HEK293 (cell line): ENCODE results near the gene CCDC78.

Experiments used
- CTCF ChIP-seq: fragments of 450-650 bp; formaldehyde crosslinking; IDR thresholded peaks from 2 replicates; pipeline ENCODE4 v1.5.1; 2016; ENCODE audit warnings: missing biosample characterization, missing genetic modification characterization
- GLIS2 ChIP-seq: fragments of 450-650 bp; formaldehyde crosslinking; IDR thresholded peaks from 2 replicates; pipeline ENCODE4 v1.5.1; 2016; ENCODE audit warnings: missing biosample characterization, missing genetic modification characterization
- IKZF3 ChIP-seq: fragments of 450-650 bp; IDR thresholded peaks from 2 replicates; pipeline ENCODE4 v1.5.0; 2018; ENCODE audit warnings: missing biosample characterization, mild to moderate bottlenecking, missing genetic modification characterization, moderate library complexity
- INSM2 ChIP-seq: fragments of 450-650 bp; formaldehyde crosslinking; IDR thresholded peaks from 2 replicates; pipeline ENCODE4 v1.5.1; 2016; ENCODE audit warnings: missing biosample characterization, missing genetic modification characterization
- PBX3 ChIP-seq: sonication (generic); formaldehyde crosslinking; IDR thresholded peaks from 2 replicates; pipeline ENCODE4 v1.8.1; 2022; ENCODE audit warnings: mild to moderate bottlenecking, moderate library complexity, missing genetic modification reagents
- PRDM10 ChIP-seq: fragments of 450-650 bp; formaldehyde crosslinking; IDR thresholded peaks from 2 replicates; pipeline ENCODE4 v1.5.1; 2016; ENCODE audit warnings: missing biosample characterization, missing genetic modification characterization
- PRDM2 ChIP-seq: fragments of 450-650 bp; formaldehyde crosslinking; IDR thresholded peaks from 2 replicates; pipeline ENCODE4 v1.5.1; 2016; ENCODE audit warnings: missing biosample characterization, missing genetic modification characterization, borderline replicate concordance
- SCRT1 ChIP-seq: fragments of 450-650 bp; formaldehyde crosslinking; IDR thresholded peaks from 2 replicates; pipeline ENCODE4 v1.5.1; 2016; ENCODE audit warnings: missing biosample characterization, missing genetic modification characterization, borderline replicate concordance
- SP7 ChIP-seq: fragments of 450-650 bp; formaldehyde crosslinking; IDR thresholded peaks from 2 replicates; pipeline ENCODE4 v1.5.1; 2016; ENCODE audit warnings: missing biosample characterization, missing genetic modification characterization
- TCF7L2 ChIP-seq: IDR thresholded peaks from 2 replicates; pipeline ENCODE4 v1.6.1; 2011; ENCODE audit warnings: low read depth, mild to moderate bottlenecking, inconsistent platforms, low read length, moderate library complexity, borderline replicate concordance
- YY1 ChIP-seq: fragments of 450-650 bp; formaldehyde crosslinking; IDR thresholded peaks from 2 replicates; pipeline ENCODE4 v1.5.1; 2018; ENCODE audit warnings: missing biosample characterization, missing genetic modification characterization
- ZBTB1 ChIP-seq: fragments of 450-650 bp; formaldehyde crosslinking; IDR thresholded peaks from 2 replicates; pipeline ENCODE4 v1.5.1; 2016; ENCODE audit warnings: missing biosample characterization, missing genetic modification characterization
- ZNF112 ChIP-seq: fragments of 450-650 bp; formaldehyde crosslinking; IDR thresholded peaks from 2 replicates; pipeline ENCODE4 v1.5.0; 2017; ENCODE audit warnings: missing biosample characterization, missing genetic modification characterization
- ZNF223 ChIP-seq: fragments of 450-650 bp; formaldehyde crosslinking; IDR thresholded peaks from 2 replicates; pipeline ENCODE4 v1.5.1; 2016; ENCODE audit warnings: missing biosample characterization, missing genetic modification characterization
- ZNF239 ChIP-seq: fragments of 450-650 bp; formaldehyde crosslinking; IDR thresholded peaks from 2 replicates; pipeline ENCODE4 v1.5.1; 2016; ENCODE audit warnings: missing biosample characterization, missing genetic modification characterization
- ZNF350 ChIP-seq: fragments of 450-650 bp; formaldehyde crosslinking; IDR thresholded peaks from 2 replicates; pipeline ENCODE4 v1.5.0; 2017; ENCODE audit warnings: missing biosample characterization, mild to moderate bottlenecking, missing genetic modification characterization
- ZNF398 ChIP-seq: fragments of 450-650 bp; formaldehyde crosslinking; IDR thresholded peaks from 2 replicates; pipeline ENCODE4 v1.5.1; 2017; ENCODE audit warnings: missing biosample characterization, missing genetic modification characterization
- ZNF423 ChIP-seq: fragments of 450-650 bp; formaldehyde crosslinking; IDR thresholded peaks from 2 replicates; pipeline ENCODE4 v1.5.1; 2016; ENCODE audit warnings: missing biosample characterization, missing genetic modification characterization
- ZNF560 ChIP-seq: fragments of 450-650 bp; formaldehyde crosslinking; IDR thresholded peaks from 2 replicates; pipeline ENCODE4 v1.5.1; 2017; ENCODE audit warnings: missing biosample characterization, missing genetic modification characterization, borderline replicate concordance
- ZNF571 ChIP-seq: fragments of 450-650 bp; formaldehyde crosslinking; IDR thresholded peaks from 2 replicates; pipeline ENCODE4 v1.5.0; 2017; ENCODE audit warnings: missing biosample characterization, missing genetic modification characterization
- ZNF626 ChIP-seq: fragments of 450-650 bp; sonication (Bioruptor Pico); formaldehyde crosslinking; IDR thresholded peaks from 2 replicates; pipeline ENCODE4 v1.5.1; 2018; ENCODE audit warnings: missing biosample characterization, missing genetic modification characterization, inconsistent platforms
- ZNF777 ChIP-seq: fragments of 450-650 bp; formaldehyde crosslinking; IDR thresholded peaks from 2 replicates; pipeline ENCODE4 v1.5.1; 2017; ENCODE audit warnings: missing biosample characterization, missing genetic modification characterization, borderline replicate concordance
- ZNF837 ChIP-seq: fragments of 450-650 bp; formaldehyde crosslinking; IDR thresholded peaks from 2 replicates; pipeline ENCODE4 v1.5.1; 2016; ENCODE audit warnings: missing biosample characterization, missing genetic modification characterization

Gene CCDC78

GRCh38 chr16:684961-685696, 41.1 kb downstream of the CCDC78 start (continued):
- no peak for TF ChIP-seq ZNF423 (tag by site-specific recombination)
- TF ChIP-seq ZNF571: no peak
- TF ChIP-seq ZNF837 (tag by site-specific recombination): 0 out of 2 replicates have a peak, but pooled peaks have one; percentile 41
- TF ChIP-seq ZNF223: no peak
- no peak for TF ChIP-seq CTCF (tag by site-specific recombination)
- no peak for TF ChIP-seq ZNF626 (tag by site-specific recombination)
- no peak for TF ChIP-seq ZBTB1 (tag by site-specific recombination)
- no peak for TF ChIP-seq ZNF350 (tag by site-specific recombination)
- TF ChIP-seq ZNF112 (tag by site-specific recombination): no peak
- TF ChIP-seq SCRT1 (tag by site-specific recombination): peak; percentile 37; the same call in 1 of the 2 replicates
- TF ChIP-seq TCF7L2: no peak
- TF ChIP-seq IKZF3 (tag by site-specific recombination): no peak
- TF ChIP-seq PRDM10 (tag by site-specific recombination): no peak
- TF ChIP-seq GLIS2: no peak
- no peak for TF ChIP-seq YY1 (tag by site-specific recombination)
- no peak for TF ChIP-seq ZNF560 (tag by site-specific recombination)
- no peak for TF ChIP-seq ZNF777 (tag by site-specific recombination)
- TF ChIP-seq SP7 (tag by site-specific recombination): no peak
- TF ChIP-seq ZNF398 (tag by site-specific recombination): 0 out of 2 replicates have a peak, but pooled peaks have one; percentile 9
- TF ChIP-seq PRDM2 (tag by site-specific recombination): no peak
- TF ChIP-seq ZNF239 (tag by site-specific recombination): no peak
- no peak for TF ChIP-seq INSM2
- TF ChIP-seq PBX3 (CRISPR knock-in tag): 0 out of 2 replicates have a peak, but pooled peaks have one; percentile 58
